ENCODE measurements around the gene PRKG1. TPM values are rescaled to one million over a fixed set of nuclear protein-coding genes. Genes with fewer than 3 reads are reported as not detected.
"Not testable (repeated sequence)": the region's sequence is repeated elsewhere in the genome, so short reads cannot be mapped to it uniquely, and the experiment has no call there.

The PRKG1 gene
- total RNA-seq, 2 donors from 2014 or later, result 17.8 to 31.1 TPM

DNA sequence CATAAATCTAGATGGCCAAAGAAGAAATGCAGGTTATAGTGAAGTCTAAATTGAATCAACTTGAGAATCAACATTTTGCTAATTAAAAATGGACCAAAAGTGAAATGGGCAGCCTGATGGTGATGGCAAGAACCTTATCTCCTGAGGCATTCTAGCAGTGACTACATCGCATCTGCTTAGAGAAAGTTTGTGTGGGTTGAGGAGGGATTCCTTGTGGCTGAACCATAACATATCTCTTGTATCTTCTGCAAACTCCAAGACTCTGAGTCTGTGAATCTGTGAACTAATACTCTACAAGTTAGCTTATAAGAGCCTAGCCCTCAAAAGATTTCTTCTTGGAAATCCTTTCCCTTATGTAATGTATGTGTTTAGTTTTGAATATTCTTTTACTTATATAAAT is 85.6 kb downstream of the PRKG1 start:
- Histone ChIP-seq H3K27me3 (no peaks in the 10 kb centered on the region), H3K4me1 (peaks cover 0 to 15% of the 10 kb centered on the region in 2 donors), H3K36me3 (no peaks in the 10 kb centered on the region), H3K9me3 (no peaks in the 10 kb centered on the region), H3K27ac (no peak overlapping the region), H3K4me3 (no peak overlapping the region)
- TF ChIP-seq CTCF (IDR thresholded peaks at IDR 0.05), result no peak
- DNase-seq (ENCODE audit: low spot score), result no peak

GRCh38 chr10:51162002-51162401 is 87.7 kb downstream of the PRKG1 start:
- TF ChIP-seq CTCF (IDR thresholded peaks at IDR 0.05), result no peak
- no peak overlapping the region for H3K27ac ChIP-seq
- H3K4me3 ChIP-seq, result no peak overlapping the region
- H3K4me1 ChIP-seq, result peaks cover 0 to 15% of the 10 kb centered on the region in 2 donors
- no peaks in the 10 kb centered on the region for H3K9me3 ChIP-seq
- H3K27me3 ChIP-seq, result no peaks in the 10 kb centered on the region
- H3K36me3 ChIP-seq, result no peaks in the 10 kb centered on the region
- DNase-seq (ENCODE audit: low spot score), result no peak

GRCh38 chr10:51163380-51164049 is 89.2 kb downstream of the PRKG1 start:
- not testable (repeated sequence) for H3K9me3 ChIP-seq; DNase-seq (ENCODE audit: low spot score); H3K27me3 ChIP-seq; H3K36me3 ChIP-seq; H3K4me3 ChIP-seq; H3K27ac ChIP-seq
- H3K4me1 ChIP-seq, result peaks cover 0 to 15% of the 10 kb centered on the region in 2 donors

DNA sequence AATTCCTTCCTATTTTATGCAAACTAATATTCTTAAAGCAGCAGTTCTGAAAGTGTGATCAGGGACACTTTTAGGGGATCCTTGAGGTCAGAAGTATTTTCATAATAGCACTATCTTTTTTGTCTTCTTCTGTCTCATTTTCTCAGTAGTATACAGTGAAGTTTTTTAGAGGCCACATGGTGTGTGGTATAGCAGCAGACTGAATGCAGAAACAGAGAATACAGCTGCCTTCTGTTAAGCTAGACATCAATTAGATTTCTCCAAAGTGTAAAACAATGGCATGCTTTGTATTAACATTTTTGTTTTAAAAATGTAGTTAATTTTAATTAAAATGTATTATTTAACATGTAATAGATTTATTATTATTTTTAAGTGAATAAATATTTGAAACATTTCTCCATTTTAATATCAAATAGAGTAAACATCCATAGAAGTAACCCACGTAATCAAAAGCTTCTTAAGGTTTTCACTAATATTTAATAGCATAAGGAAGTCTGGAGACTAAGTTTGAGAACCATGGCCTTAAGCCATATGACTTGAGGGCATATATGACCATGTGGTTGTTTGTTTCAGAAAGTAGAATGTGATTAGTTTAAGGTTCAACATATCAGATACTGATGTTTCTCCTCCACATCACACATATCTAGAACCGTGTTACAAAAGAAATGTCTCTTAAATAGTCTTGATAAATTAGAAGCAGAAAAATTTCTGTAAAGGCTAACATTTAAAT is 94.0 kb downstream of the PRKG1 start:
- Histone ChIP-seq H3K9me3 (no peaks in the 10 kb centered on the region), H3K27me3 (no peaks in the 10 kb centered on the region), H3K4me3 (no peak overlapping the region), H3K4me1 (no peaks in the 10 kb centered on the region), H3K36me3 (no peaks in the 10 kb centered on the region), H3K27ac (no peak overlapping the region)
- no peak for DNase-seq (ENCODE audit: low spot score)
- TF ChIP-seq CTCF (IDR thresholded peaks at IDR 0.05), result no peak

- no peaks in the 10 kb centered on the region for H3K27me3 ChIP-seq
- H3K27ac ChIP-seq, result no peak overlapping the region
- no peak for TF ChIP-seq CTCF (IDR thresholded peaks at IDR 0.05)
- H3K36me3 ChIP-seq, result no peaks in the 10 kb centered on the region
- H3K4me1 ChIP-seq, result no peaks in the 10 kb centered on the region
- no peak for DNase-seq (ENCODE audit: low spot score)
- H3K4me3 ChIP-seq, result no peak overlapping the region
- H3K9me3 ChIP-seq, result no peaks in the 10 kb centered on the region
Measured at GRCh38 chr10:51169111-51169510, 94.8 kb downstream of the PRKG1 start.

DNA sequence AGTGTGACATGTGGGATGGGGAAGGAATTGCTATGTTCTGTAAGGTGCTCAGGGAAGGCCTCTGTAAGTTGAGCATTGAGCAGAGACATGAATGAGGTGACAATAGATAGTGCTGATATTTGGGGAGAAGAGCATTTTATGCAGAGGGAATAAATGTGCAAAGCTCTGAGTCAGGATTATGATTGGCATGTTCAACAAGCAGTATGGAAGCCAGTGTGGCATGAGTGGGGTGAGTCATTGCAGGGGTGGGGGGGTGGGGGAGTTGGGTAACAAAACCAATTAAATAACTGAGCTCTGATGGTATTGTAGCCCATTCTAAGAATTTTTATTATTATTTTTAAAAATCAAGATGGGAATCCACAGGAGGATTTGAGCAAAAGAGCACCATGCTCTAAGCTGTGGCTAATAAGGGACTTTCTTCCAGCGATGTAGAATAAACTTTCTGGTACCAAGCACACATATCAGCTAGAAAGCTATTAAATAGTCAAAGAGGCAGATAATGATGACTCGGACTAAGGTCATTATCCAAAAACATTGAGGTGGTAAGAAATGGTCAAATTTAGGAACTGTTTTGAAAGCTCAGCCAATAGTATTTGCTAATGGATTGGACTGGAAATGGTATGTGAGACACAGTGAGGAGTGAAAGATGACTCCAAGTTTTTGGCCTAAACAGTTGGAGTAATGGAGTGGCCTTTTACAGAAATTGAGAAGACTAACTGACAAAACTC is 96.4 kb downstream of the PRKG1 start:
- no peak for TF ChIP-seq CTCF (IDR thresholded peaks at IDR 0.05)
- H3K4me3 ChIP-seq, result no peak overlapping the region

More for the DNA sequence above, 96.4 kb downstream of the PRKG1 start:
- H3K27ac ChIP-seq, result no peak overlapping the region
- H3K9me3 ChIP-seq, result no peaks in the 10 kb centered on the region
- H3K4me1 ChIP-seq, result no peaks in the 10 kb centered on the region
- no peak for DNase-seq (ENCODE audit: low spot score)
- H3K27me3 ChIP-seq, result no peaks in the 10 kb centered on the region
- no peaks in the 10 kb centered on the region for H3K36me3 ChIP-seq

Data from right atrium auricular region (tissue), 2 donors.